SK-N-MC (cell line): ENCODE results near the gene ARMH3.
A peak's percentile ranks its signal among the peaks of the same experiment; 100 is the strongest.
"Not testable (repeated sequence)": the region's sequence is repeated elsewhere in the genome, so short reads cannot be mapped to it uniquely, and the experiment has no call there.

Source experiments
- DNase-seq: peaks from one replicate; pipeline ENCODE4 v3.0.0-alpha.2; 2011; ENCODE audit warnings: low read depth, low spot score
- H3K27ac ChIP-seq: fragments of 200-600 bp; sonication (generic); 2 replicates; pipeline ENCODE4 v1.5.1; 2016; ENCODE audit warnings: mixed run types
- H3K36me3 ChIP-seq: fragments of 200-600 bp; sonication (generic); 2 replicates; pipeline ENCODE4 v1.6.1; 2017; ENCODE audit warnings: antibody characterized with exemption, low read length, mixed read lengths; ENCODE audit not compliant: insufficient read depth
- H3K4me3 ChIP-seq: fragments of 200-600 bp; sonication (generic); 2 replicates; pipeline ENCODE4 v1.5.1; 2016
- H3K9ac ChIP-seq: fragments of 200-600 bp; sonication (generic); 2 replicates; pipeline ENCODE4 v1.8.0; 2017; ENCODE audit warnings: mixed run types, mixed read lengths; ENCODE audit not compliant: insufficient read length
- H3K9me3 ChIP-seq: fragments of 200-600 bp; sonication (generic); 2 replicates; pipeline ENCODE4 v1.6.1; 2017; ENCODE audit warnings: low read depth, mild to moderate bottlenecking, antibody characterized with exemption, low read length, moderate library complexity, mixed read lengths
- EZH2 ChIP-seq: fragments of 200-600 bp; sonication (generic); IDR thresholded peaks from one replicate; pipeline ENCODE4 v1.6.1; 2017; ENCODE audit warnings: antibody characterized with exemption
- FOXP2 ChIP-seq: optimal IDR thresholded peaks from 2 replicates; pipeline ENCODE3; 2011; ENCODE audit warnings: mild to moderate bottlenecking, moderate library complexity; ENCODE audit not compliant: insufficient read depth; ENCODE audit errors: extremely low read length, control extremely low read depth
- POLR2AphosphoS5 ChIP-seq: IDR thresholded peaks from 2 replicates; pipeline ENCODE4 v1.6.1; 2012; ENCODE audit warnings: mild to moderate bottlenecking, low read depth, low read length, borderline replicate concordance

Gene ARMH3

DNA sequence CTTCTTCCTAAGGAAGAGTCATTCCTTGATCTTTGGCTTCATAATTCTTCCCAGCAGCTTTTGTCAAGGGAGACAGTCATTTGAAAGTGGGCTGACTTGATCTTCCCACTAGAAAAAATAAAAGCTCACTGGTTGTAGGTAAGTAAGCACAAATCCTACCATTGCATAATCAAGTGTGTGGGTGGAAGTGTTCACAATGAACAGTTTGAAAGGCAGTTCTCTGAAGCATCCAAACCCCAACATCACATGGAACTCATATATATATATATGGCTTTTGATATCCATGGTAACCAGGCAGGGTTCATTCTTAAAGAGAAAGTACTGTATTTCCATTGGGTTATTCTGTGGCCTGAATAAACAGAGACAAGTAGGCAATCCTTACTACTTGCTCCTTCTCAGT, 51.6 kb downstream of the ARMH3 start:
- no peak for DNase-seq
- TF ChIP-seq FOXP2 (no peak), POLR2AphosphoS5 (no peak), EZH2 (no peak)
- peak overlapping the region; percentile 68; the same call in 1 of the 2 replicates for H3K27ac ChIP-seq
- H3K4me3 ChIP-seq = no peak overlapping the region
- no peak overlapping the region for H3K9ac ChIP-seq
- H3K9me3 ChIP-seq = no peaks in the 10 kb centered on the region
- H3K36me3 ChIP-seq = no peaks in the 10 kb centered on the region; the same call in 1 of the 2 replicates

DNA sequence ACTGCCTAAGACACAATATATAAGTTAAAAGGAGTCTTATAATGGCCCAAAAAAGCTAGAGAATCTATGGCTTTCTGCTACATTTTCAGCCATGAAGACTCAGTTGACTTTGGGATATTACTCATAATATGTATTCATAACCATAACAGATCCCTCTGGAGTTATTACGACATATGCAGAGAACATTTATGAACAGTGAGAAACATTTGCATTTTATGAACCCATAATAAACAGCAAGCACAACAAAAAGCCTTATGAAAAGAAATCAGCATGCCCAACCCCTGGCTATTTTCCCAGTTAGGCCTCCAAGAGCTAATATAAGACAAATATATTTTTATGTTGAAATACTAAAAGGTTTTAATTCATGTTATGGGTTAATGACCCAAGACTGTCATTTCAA, 52.4 kb downstream of the ARMH3 start:
- TF ChIP-seq EZH2 = no peak
- TF ChIP-seq FOXP2 = peak; percentile 60
- no peak for TF ChIP-seq POLR2AphosphoS5
- Histone ChIP-seq H3K4me3 (no peak overlapping the region), H3K9me3 (no peaks in the 10 kb centered on the region), H3K36me3 (no peaks in the 10 kb centered on the region; the same call in 1 of the 2 replicates), H3K27ac (peak overlapping the region; percentile 68), H3K9ac (no peak overlapping the region)
- peak; percentile 58 for DNase-seq

- H3K9ac ChIP-seq = no peak overlapping the region
- H3K36me3 ChIP-seq = no peaks in the 10 kb centered on the region; the same call in 1 of the 2 replicates
- TF ChIP-seq FOXP2 = no peak
- DNase-seq = no peak
- H3K4me3 ChIP-seq = no peak overlapping the region
- no peaks in the 10 kb centered on the region for H3K9me3 ChIP-seq
- H3K27ac ChIP-seq = no peak overlapping the region
These were observed 54.4 kb downstream of the ARMH3 start for GRCh38 chr10:102001435-102002068.

GRCh38 chr10:101997803-101998202, 58.2 kb downstream of the ARMH3 start:
- Histone ChIP-seq H3K27ac (no peak overlapping the region), H3K4me3 (no peak overlapping the region), H3K9ac (no peak overlapping the region), H3K9me3 (no peaks in the 10 kb centered on the region), H3K36me3 (no peaks in the 10 kb centered on the region)
- DNase-seq = no peak
- TF ChIP-seq POLR2AphosphoS5 = no peak
- no peak for TF ChIP-seq EZH2

GRCh38 chr10:101995451-101996063, 60.4 kb downstream of the ARMH3 start:
- no peak for DNase-seq
- Histone ChIP-seq H3K9ac (no peak overlapping the region), H3K27ac (no peak overlapping the region), H3K36me3 (no peaks in the 10 kb centered on the region; the same call in 1 of the 2 replicates), H3K4me3 (no peak overlapping the region), H3K9me3 (no peaks in the 10 kb centered on the region)
- no peak for TF ChIP-seq POLR2AphosphoS5
- TF ChIP-seq FOXP2 = no peak
- TF ChIP-seq EZH2 = no peak

DNA sequence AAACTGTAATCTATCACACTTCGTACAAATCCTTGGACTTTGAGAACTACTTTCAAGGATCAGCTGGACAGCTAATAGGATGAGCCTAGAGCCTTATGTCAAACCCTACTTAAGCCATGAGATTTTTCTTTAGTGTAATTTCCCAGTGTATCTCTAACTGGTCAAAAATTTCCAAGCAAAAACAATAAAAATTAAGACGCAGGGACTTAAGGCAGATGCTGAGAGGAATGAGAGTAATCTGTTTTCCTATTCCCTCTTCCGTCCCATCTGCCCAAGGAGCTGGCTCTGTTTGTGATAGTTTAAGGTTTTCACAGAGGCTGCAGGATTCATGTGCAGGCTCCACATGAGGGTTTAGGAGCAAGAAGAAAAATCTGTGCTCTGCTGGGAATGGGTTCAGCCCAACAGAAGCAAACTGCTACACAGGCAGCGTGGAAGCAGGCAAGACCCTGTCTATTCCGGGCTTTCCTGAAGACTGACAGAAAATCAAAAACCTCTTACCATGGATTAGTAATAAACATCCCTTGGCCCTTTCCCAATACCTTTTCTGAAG, 62.2 kb downstream of the ARMH3 start:
- no peak for DNase-seq
- Histone ChIP-seq H3K36me3 (no peaks in the 10 kb centered on the region; the same call in 1 of the 2 replicates), H3K9me3 (no peaks in the 10 kb centered on the region), H3K4me3 (no peak overlapping the region), H3K9ac (no peak overlapping the region), H3K27ac (no peak overlapping the region)
- TF ChIP-seq FOXP2 (no peak), POLR2AphosphoS5 (no peak), EZH2 (no peak)

- no peak overlapping the region for H3K9ac ChIP-seq
- no peaks in the 10 kb centered on the region for H3K9me3 ChIP-seq
- H3K36me3 ChIP-seq = no peaks in the 10 kb centered on the region; the same call in 1 of the 2 replicates
- no peak for DNase-seq
- H3K4me3 ChIP-seq = no peak overlapping the region
- TF ChIP-seq FOXP2 (no peak), EZH2 (no peak), POLR2AphosphoS5 (no peak)
- no peak overlapping the region for H3K27ac ChIP-seq
These were observed 62.8 kb downstream of the ARMH3 start for GRCh38 chr10:101993221-101993620.

- Histone ChIP-seq H3K9ac (no peak overlapping the region), H3K36me3 (no peaks in the 10 kb centered on the region; the same call in 1 of the 2 replicates), H3K27ac (no peak overlapping the region), H3K4me3 (no peak overlapping the region), H3K9me3 (no peaks in the 10 kb centered on the region)
- no peak for DNase-seq
- TF ChIP-seq FOXP2 (no peak), EZH2 (no peak), POLR2AphosphoS5 (no peak)
These were observed 68.8 kb downstream of the ARMH3 start for GRCh38 chr10:101987136-101987535.

GRCh38 chr10:101986624-101986971, 69.4 kb downstream of the ARMH3 start:
- no peak for DNase-seq
- no peaks in the 10 kb centered on the region; the same call in 1 of the 2 replicates for H3K36me3 ChIP-seq
- H3K9me3 ChIP-seq = no peaks in the 10 kb centered on the region

DNA sequence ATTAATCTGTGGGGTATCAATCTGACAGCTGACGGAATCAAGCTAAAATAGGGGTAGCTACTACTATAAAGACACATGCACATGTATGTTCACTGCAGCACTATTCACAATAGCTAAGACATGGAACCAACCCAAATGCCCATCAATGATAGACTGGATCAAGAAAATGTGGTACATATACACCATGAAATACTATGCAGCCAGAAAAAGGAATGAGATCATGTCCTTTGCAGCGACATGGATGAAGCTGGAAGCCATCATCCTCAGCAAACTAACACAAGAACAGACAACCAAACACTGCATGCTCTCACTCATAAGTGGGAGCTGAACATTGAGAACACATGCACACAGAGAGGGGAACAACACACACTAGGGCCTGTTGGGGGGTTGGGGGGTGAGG, 75.3 kb downstream of the ARMH3 start:
- DNase-seq, H3K4me3 ChIP-seq, H3K36me3 ChIP-seq, H3K9ac ChIP-seq, H3K9me3 ChIP-seq, H3K27ac ChIP-seq: not testable (repeated sequence)

More at GRCh38 chr10:101986624-101986971, 69.4 kb downstream of the ARMH3 start:
- Histone ChIP-seq H3K4me3 (no peak overlapping the region), H3K9ac (no peak overlapping the region), H3K27ac (no peak overlapping the region)
- TF ChIP-seq POLR2AphosphoS5 (no peak), FOXP2 (no peak)
